ENCODE data around the gene PEX11B.
"Not testable (repeated sequence)": the region's sequence is repeated elsewhere in the genome, so short reads cannot be mapped to it uniquely, and the experiment has no call there.

PEX11B gene

DNA sequence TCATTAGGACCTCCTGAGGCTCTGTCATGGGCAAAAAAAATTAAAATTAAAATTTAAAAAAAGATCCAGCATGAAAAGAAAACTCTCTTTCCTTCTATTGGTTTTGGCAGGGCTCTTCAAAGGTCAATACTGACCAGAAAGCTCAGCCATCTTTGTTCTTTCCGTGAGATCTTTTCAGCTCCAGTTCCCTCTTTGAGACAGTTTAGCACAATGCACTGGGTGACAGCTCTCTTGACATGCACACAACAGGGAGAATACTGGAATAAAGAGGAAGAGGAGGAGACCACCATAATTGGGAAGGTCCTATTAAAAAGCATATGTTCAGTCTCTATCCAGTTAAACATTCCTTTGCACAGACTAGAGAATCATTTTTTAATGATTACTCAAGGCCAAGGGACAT lies 33.0 kb upstream of the PEX11B start:
- no peak for DNase-seq

DNA sequence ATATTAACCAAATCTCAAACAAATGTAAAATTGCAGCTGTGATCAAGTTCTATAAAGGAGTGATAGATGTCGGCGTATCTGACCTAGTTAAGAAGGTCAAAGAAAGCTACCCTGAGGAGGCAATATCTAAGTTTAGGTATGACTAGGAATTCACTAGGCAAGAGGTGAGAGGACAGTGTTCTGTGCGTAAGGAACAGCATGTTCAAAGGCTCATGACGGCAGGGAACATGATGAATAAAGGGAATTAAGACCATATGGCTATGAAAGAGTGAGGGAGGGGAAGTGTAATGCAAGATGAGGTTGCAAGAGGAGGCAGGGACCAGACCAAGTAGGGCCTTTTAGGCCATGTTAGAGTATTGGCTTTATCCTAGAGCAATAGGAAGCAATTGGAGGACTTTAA lies 30.7 kb upstream of the PEX11B start:
- DNase-seq, result no peak

DNA sequence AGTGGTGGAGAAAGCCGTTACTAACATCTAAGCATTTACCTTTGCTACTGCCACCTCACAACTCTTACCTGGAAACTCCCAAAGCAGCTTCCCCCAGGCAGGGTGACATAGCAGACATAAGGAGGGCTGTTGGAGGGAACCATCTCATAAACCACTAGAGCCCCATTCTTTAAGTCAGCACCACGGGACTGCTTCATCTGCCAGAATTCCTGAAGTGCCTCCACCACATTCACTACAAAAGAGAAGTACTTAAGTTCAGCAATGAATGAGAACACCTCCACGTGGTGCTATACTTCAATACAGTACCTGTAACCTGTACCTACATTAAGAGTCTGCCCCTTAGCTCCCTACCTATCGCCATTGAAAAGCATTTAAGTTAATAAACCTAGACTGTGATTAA lies 29.0 kb upstream of the PEX11B start:
- DNase-seq, result no peak

DNA sequence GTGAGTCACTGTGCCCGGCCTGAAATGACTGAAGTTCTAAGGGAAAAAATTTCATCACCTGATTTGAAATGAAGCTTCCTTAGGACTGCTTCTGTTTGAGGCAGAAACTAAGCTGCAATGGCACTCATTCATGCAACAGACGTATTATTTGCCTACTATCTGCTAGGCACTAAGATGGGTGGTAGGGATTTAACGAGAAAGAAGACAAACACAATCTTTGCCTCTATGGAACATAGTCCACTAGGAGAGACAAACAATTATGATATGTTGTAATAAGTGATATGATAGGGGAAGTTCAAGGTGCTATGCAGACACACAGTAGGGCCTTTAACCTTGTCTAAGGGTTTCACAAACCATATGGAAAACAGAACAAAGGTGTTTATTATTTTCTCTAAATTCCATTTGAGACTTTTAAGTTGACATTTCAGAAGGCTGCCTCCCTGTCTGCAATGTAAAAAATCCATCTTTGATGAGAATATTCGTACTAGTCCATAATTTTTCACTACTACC lies 28.0 kb upstream of the PEX11B start:
- no peak for DNase-seq

DNA sequence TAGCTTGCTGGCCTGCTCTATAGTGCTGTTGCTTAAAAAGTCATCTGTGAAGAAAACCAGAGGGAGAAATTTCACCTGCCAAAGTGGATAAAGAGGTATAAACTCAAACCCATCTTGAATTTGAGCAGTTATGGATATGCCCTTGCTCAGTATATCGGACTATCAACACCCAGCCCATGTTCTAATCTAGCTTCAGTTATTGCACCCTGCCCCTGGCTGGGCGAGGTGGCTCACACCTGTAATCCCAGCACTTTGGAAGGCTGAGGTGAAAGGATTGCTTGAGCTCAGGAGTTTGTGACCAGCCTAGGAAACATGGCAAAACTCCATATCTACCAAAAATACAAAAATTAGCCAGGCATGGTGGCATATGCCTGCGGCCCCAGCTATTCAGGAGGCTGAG lies 26.0 kb upstream of the PEX11B start:
- no peak for DNase-seq

DNA sequence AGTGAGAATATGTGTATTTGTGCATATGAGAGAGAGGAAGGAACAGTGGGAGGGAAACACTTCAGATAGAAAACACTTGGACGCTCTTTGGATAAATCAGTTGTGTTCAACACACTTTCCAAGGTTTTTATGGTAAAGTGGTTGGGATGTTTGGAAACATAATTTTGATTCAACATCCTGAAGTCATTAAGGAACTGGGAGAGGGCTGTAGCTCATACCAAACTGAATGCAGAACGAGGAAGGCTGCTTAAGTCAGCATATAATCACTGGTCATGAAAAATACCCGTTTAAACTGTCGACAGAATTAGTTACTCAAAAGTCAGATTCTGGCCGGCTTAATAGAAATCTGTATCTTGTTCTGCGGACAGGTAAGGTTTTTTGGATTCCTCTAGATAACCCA lies 24.4 kb upstream of the PEX11B start:
- DNase-seq, result no peak

DNA sequence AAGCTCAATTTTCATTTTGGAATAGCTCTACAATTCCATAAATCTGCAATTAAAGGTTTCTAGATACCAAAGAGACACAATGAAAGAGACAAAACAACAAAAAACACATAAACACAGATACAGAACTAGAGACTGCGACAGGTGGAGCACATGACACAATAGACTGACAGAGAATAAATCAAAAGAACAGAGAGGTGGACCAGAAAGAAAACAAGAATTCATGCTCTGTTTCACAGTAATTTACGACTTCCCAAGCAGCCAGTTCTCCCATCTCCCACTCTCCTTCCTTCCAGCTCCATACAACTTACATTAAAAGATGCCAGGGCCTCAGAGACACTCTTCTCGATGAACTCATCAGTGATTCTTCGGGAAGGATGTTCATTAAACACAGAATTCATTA lies 23.9 kb upstream of the PEX11B start:
- DNase-seq, result no peak

DNA sequence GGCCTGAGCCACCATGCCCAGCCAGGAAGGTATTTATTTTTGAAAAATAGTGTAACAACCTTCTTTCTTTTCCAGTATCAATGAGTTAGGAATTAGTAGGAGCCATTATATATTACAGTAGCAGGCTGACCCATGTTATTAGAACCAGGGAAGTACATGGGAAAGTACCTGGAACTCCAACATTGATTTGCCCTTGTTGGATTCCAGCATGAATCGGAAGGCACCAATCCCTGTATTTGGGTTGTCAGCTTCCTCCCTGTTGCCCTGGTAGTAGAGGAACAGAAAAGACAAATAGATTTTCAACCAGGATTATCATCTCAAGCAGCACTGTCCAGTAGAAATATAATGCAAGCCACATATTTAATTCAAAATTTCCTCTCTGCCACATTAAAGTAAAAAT lies 18.9 kb upstream of the PEX11B start:
- no peak for DNase-seq

DNA sequence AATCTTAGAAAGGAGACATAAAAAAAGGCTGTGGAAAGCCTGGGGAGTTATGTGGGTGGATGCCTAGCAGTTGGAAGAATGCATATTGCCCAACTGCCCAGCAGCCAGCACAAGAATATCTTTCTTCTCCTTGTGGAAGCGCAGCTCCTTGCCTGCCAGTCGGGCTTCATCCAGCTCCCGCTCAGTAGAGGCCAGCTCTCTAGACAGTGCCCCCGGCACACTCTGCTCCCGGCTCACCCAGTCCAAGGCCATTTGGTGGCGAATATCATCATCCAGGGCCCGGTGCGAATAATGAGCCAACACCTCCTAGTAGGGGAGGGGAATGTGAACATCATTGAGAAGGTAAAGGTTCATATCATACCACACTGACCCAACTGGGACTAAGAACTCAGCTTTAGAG lies 17.7 kb upstream of the PEX11B start:
- no peak for DNase-seq

DNA sequence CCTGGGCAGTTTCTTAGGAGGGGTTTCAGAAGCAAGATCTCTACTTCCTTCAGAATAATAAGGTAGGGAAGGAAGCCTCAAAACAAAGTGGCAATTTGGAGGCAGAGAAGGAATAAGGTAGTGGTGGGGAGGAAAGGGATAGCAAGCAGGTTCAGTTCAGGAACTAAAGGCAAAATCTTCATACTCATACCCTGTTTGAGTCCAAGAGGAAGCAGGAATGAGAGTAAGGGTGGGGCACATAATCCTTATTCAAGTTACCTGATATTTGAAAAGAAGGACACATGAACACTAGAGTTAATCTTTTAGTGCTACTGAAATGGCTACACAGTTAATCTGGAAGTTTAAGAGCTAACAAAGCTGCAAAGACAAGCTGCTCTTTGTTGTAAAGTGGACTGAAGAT lies 17.2 kb upstream of the PEX11B start:
- no peak for DNase-seq

DNA sequence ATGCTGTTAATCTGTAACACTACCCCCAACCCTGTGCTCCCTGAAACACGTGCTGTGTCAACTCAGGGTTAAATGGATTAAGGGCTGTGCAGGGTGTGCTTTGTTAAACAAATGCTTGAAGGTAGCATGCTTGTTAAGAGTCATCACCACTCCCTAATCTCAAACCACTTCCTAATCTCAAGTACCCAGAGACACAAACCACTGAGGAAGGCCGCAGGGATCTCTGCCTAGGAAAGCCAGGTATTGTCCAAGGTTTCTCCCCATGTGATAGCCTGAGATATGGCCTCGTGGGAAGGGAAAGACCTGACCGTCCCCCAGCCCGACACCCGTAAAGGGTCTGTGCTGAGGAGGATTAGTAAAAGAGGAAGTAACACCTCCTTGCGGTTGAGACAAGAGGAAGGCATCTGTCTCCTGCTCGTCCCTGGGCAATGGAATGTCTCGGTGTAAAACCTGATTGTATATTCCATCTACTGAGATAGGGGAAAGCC lies 14.0 kb upstream of the PEX11B start:
- DNase-seq, result not testable (repeated sequence)

DNA sequence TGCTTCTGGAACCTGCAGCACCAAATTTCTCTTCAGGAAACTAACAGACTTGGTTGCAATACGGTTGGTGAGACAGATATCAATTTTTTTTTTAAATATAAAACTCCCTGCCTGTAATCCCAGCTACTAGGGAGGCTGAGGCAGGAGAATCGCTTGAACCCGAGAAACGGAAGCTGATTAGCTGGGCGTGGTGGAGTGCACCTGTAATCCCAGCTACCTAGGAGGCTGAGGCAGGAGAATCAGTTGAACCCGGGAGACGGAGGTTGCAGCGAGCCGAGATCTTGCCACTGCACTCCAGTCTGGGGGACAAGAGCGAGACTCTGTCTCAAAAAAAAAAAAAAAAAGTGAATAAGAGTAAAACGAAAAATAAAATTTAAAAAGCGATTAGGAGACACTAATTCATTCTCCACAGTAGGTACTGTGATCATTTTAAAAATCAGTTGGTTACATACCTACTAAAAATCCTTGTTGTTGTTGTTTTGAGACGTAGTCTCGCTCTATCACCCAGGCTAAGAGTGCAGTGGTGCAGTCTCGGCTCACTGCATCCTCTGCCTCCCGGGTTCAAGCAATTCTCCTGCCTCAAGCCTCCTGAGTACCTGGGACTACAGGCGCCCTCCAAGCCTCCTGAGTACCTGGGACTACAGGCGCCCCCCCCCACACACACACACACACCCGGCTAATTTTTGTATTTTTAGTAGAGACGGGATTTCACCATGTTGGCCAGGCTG lies 9.6 kb upstream of the PEX11B start:
- DNase-seq, result no peak

DNA sequence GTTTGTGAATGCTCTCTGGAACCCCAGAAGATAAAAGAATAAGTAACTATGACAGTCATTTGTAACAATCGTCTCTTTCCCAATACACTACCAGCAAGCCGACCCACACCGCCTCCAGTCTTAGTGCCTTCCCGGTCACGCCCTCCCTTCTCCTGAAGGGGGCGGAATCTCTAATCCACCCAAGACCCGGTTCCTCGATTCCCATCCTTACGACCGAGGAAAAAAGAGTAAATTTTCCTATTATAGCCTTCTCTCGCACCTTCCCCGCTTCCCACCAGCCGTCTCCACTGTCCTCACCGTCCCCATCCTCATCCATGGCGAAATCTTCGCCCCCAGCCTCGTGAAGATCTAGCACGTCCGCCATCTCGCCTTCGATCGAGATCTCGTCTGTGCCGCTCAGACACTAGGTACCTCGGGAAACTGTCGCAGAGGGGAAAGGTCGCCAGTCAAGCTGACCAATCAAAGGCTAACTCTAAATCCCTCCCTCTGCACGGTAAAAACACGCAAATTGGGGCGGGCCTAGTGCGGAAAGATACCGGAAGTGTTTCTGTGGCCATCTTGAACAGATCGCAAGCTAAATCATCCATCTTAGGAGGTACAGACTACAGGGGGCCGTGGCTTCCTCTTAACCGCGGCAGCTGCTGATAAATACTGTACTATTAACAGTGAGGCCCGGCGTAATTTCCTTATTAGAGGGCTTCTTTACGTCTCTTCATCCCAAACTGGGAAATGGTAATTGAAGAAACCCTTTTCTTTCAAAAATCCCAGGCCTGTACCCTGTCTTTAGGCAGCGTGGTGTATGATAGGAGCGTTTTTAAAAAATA lies 8.8 kb upstream of the PEX11B start, which contains the start of gene RBM8A:
Gene RBM8A, minus strand, starts transcription at position 422 of the 824 bp plus-strand sequence. Its CDS starts 58 bp downstream, at position 364.
- peak; percentile 91 for DNase-seq

DNA sequence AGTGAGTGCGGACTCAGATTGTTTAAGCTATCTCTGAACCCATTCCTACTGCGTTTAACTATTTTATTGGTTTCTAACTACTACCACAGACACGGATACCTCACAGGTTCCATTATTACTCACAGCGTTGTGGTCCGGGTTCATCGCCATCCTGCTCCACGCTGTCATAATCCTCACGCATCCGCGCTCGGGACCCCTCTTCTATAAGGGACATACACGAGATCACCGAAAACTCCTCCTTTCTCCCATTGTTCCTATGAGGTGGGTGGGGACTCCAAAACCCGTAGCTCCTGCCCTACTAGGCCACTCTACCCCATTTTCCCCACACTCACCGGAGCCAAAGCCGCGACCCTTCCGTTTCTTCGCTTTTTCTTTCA lies 8.2 kb upstream of the PEX11B start:
- DNase-seq, result peak; percentile 44

DNA sequence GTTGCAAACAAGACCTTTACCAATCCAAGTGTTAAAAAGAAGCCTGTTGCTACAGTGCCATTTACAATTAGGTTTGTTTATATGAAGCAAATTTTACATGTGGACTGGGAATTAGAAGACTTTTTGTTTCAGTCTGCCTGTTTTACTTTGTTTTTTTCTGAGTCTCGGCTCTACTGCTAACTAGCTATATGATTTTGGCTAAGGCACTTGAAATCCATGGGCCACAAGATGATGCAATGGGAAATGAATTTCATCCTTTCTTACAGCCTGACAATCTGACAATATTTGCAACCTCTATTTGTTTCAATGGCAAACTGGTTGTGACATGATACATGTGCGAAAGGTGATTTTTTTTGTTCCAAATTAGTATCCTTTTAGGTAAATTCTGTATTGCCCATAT lies 3.7 kb upstream of the PEX11B start:
- DNase-seq, result no peak

DNA sequence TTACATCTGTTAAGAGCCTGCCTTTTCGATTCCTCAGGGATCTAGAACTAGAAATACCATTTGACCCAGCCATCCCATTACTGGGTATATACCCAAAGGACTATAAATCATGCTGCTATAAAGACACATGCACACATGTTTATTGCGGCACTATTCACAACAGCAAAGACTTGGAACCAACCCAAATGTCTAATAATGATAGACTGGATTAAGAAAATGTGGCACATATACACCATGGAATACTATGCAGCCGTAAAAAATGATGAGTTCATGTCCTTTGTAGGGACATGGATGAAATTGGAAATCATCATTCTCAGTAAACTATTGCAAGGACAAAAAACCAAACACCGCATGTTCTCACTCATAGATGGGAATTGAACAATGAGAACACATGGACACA lies 1.8 kb upstream of the PEX11B start:
- not testable (repeated sequence) for DNase-seq

DNA sequence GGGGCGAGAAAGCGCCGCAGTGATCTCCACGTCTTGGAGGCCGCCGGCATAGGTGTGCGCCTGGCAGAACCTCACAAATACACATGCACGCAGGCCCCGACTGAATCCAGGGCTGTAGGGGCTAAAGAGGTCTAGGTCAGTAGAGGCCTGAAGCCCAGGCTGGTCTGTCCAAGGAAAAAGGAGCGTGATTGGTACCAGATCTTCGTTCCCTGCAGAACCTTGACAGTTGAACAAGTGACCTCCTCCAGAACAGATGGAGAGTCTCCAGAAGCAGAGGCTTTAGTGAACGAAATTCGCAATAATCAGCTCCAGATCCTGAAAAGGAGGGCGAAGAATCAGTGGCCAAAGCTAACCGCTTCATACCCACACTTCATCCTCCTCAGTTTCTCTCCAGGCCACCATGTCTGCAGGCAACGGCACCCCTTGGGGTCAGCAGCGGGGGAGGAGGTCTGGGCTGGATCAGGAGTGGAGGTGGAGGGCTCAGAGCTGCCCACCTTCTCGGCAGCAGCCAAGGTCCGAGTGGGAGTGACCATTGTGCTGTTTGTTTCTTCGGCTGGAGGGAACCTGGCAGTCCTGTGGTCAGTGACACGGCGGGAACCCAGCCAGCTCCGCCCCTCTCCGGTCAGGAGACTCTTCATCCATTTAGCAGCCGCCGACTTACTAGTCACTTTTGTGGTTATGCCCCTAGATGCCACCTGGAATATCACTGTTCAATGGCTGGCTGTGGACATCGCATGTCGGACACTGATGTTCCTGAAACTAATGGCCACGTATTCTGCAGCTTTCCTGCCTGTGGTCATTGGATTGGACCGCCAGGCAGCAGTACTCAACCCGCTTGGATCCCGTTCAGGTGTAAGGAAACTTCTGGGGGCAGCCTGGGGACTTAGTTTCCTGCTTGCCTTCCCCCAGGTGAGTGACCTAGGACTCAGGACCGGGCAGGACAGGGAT lies 749 bp upstream of the PEX11B start:
- DNase-seq, result no peak

DNA sequence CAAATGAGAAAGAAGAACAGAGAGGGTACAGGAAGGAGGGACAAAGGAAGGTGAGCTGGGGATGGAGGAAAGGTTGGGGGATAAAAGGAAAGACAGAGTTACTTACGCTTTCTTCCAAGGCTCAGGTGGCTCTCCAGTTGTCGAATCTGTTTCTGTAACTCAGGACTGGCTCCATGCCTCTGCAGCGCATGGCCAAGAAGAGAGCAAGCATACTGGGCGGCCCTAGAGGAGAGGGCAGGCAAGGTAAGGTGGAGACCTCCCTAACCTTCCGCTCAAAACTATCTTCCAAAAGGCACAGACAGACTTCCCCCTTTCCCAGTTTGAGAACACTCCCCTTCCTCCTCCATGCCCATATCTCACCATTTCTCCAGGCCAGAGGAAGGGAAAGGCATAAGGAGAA lies 922 bp downstream of the PEX11B start:
- DNase-seq, result no peak

DNA sequence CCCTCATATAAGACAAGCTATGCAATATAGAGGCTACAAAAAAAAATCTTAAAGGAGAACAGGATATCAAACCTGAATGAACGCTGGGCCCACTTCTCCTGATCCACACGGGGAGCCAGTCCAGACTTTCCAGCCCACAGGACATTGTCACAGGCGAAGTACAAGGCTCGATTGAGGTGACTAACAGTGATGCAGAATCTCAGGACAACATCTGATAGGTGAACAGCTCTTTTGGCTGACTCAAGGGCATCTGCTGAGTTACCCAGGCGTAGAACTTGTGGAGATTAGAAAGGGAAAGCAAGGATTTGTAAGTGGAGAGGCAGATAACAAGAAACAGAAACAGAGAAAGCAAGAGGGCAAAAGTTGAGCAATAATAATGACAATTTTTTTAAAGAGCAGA lies 1.8 kb downstream of the PEX11B start:
- DNase-seq, result no peak

DNA sequence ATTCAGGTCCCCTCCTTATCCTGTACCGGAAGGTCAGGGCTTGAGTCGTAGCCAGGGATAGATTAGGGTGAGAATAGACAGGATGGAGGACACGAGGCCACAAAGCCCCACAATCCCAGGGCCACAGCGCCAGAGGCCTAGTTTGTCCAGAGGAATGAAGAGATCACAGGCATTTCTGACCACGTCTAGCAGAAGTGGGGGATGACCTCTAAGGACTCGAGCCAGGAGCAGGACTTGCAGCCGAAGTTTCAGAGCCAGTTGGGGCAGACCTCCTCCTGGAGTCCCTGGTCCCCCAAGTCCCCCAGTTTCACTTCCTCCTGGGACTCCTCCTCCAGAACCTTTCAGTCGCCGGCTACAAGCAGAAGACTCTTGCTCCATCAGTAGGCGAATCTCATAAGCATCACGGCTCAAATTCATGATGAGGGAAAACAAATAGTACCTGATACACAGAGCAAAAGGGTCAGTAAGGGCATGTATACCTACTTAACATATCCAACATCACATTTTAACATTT lies 6.3 kb downstream of the PEX11B start:
- DNase-seq, result no peak

DNA sequence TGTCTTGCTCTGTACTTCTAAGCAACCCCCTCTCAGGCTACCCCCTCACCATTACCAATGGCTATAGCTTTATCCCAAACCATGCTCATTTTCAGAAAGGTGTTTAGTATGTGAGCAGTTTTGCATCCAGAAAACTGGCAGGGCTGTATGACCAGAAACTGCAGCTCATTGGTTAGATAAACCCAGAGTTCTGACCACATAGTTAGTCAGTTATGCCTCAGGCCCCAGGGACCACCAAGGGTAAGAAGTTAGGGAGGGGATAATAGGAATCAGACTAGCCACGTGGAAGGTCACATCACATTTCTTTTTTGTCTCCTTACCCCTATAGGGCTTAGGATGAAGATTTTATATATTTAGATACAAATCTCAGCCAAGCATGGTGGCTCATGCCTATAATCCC lies 9.9 kb downstream of the PEX11B start:
- DNase-seq, result no peak

DNA sequence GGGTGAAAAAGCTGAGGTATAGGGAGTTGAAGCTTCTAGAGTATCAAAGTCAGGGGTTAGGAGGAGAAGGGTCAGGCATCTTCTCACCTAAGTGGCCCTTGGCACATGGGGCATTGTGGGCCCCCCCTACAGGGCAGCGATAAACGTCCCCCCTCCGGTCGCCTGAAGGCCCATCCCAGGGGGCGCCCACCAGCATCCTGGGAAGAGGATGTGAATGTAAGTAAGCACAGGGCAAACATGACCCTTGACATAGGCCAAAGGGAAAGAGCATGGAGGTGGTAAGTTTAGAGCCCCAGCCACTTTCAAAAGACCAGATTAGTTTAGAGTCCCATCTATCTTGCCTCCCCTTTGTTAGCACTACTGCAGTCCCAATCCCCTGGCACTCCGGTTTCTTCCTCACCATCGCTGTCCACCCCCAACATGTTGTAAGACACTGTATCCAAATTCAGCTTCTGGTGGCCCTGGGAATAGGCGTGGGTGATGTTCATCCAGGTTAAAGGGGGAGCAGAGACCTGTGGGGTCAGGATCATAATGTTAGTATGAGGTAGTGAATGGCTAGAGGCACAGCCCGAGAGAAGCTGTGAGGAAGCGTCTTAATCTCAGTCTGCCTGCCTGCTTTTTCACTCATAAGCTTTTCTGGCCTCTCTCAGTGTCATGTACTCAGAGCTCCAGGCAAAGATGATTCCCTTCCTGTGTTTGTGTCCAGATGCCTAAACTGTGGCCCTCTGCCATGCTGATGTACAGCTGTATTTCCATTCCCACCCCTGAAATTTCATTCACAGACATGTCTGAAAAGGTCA lies 11.4 kb downstream of the PEX11B start:
- no peak for DNase-seq

Data from activated CD8-positive, alpha-beta memory T cell treated with anti-CD3 and anti-CD28 coated beads, Interleukin-2, amount 50 U/mL, for 4 hours (primary cell).